ENCODE measurements around the gene TMEM138. TPM values are rescaled to one million over a fixed set of nuclear protein-coding genes. Genes with fewer than 3 reads are reported as not detected.
A peak's percentile ranks its signal among the peaks of the same experiment; 100 is the strongest.
"Not testable (repeated sequence)": the region's sequence is repeated elsewhere in the genome, so short reads cannot be mapped to it uniquely, and the experiment has no call there.

Gene TMEM138
- total and polyA plus RNA-seq, 7 donors = 12.9 to 37.0 (median 25.2) TPM

- WGBS, 3 donors = 60 to 84% (median 64%) methylated on average over 5 of the region's 5 CpGs
- TF ChIP-seq CTCF (IDR thresholded peaks at IDR 0.05) = no peak
- no peak overlapping the region for H3K4me3 ChIP-seq
- H3K9me3 ChIP-seq = no peaks in the 10 kb centered on the region
- intact Hi-C loops (cut with DNase I) = no loop called here
- ATAC-seq (peak; percentile 68 to 91 (median 88)), DNase-seq (no peak)
- peaks cover 8% of the 10 kb centered on the region for H3K4me1 ChIP-seq
- peak overlapping the region; percentile 23 for H3K27ac ChIP-seq
- peaks cover 0 to 17% of the 10 kb centered on the region in 2 donors for H3K36me3 ChIP-seq (ENCODE audit: insufficient read depth in 1 of 2, low read depth in 1 of 2)
- H3K27me3 ChIP-seq (ENCODE audit: insufficient read depth in 3 of 3, low read length in 2 of 3) = no peaks in the 10 kb centered on the region
Measured at GRCh38 chr11:61378713-61379313, 16.6 kb downstream of the TMEM138 start.

- H3K27ac ChIP-seq = no peak overlapping the region
- ATAC-seq (no peak), DNase-seq (no peak)
- TF ChIP-seq CTCF (IDR thresholded peaks at IDR 0.05) = no peak
- H3K27me3 ChIP-seq (ENCODE audit: insufficient read depth in 3 of 3, low read length in 2 of 3) = no peaks in the 10 kb centered on the region
- H3K4me3 ChIP-seq = no peak overlapping the region
- WGBS, 3 donors = 92 to 95% (median 95%) methylated on average over 9 of the region's 9 CpGs
- peaks cover 11% of the 10 kb centered on the region for H3K4me1 ChIP-seq
- H3K9me3 ChIP-seq = no peaks in the 10 kb centered on the region
- intact Hi-C loops (cut with DNase I) = no loop called here
- peaks cover 0 to 3% of the 10 kb centered on the region in 2 donors for H3K36me3 ChIP-seq (ENCODE audit: insufficient read depth in 1 of 2, low read depth in 1 of 2)
Measured at GRCh38 chr11:61380884-61381283, 18.7 kb downstream of the TMEM138 start.

- not testable (repeated sequence) for H3K27me3 ChIP-seq (ENCODE audit: insufficient read depth in 3 of 3, low read length in 2 of 3); DNase-seq; ATAC-seq; H3K27ac ChIP-seq; H3K9me3 ChIP-seq; H3K36me3 ChIP-seq (ENCODE audit: insufficient read depth in 1 of 2, low read depth in 1 of 2); H3K4me1 ChIP-seq; H3K4me3 ChIP-seq
- intact Hi-C loops (cut with DNase I) = loop anchor here in 1 of 2 donors (2.0 kb wide), 1 partner anchor 47 kb away; no protein-coding TSS in a partner anchor
- 89 to 94% (median 90%) methylated on average over 5 of the region's 5 CpGs for WGBS, 3 donors
Measured at GRCh38 chr11:61383859-61384258, 21.7 kb downstream of the TMEM138 start.

- 71 to 85% (median 74%) methylated on average over 15 of the region's 15 CpGs for WGBS, 3 donors
- peak; percentile 13 to 40 (median 19) for ATAC-seq
Measured at GRCh38 chr11:61384271-61385242, 22.4 kb downstream of the TMEM138 start.

More at GRCh38 chr11:61384271-61385242, 22.4 kb downstream of the TMEM138 start:
- TF ChIP-seq CTCF (IDR thresholded peaks at IDR 0.05) = no peak
- H3K9me3 ChIP-seq = no peaks in the 10 kb centered on the region
- H3K27ac ChIP-seq = no peak overlapping the region
- no peaks in the 10 kb centered on the region for H3K27me3 ChIP-seq (ENCODE audit: insufficient read depth in 3 of 3, low read length in 2 of 3)
- peaks cover 5% of the 10 kb centered on the region for H3K4me1 ChIP-seq
- intact Hi-C loops (cut with DNase I) = loop anchor here (1.0 to 2.0 kb wide), 2 partner anchors 48 kb away; no protein-coding TSS in a partner anchor
- H3K36me3 ChIP-seq (ENCODE audit: insufficient read depth in 1 of 2, low read depth in 1 of 2) = no peaks in the 10 kb centered on the region
- no peak for DNase-seq
- no peak overlapping the region for H3K4me3 ChIP-seq
